HG03095 (cell line): Measurements from ENCODE around the gene B4GALNT4.
"Not testable (repeated sequence)": the region's sequence is repeated elsewhere in the genome, so short reads cannot be mapped to it uniquely, and the experiment has no call there.

Experiments used
- ATAC-seq: cut with Tn5 transposase; IDR thresholded peaks from one replicate; pipeline ENCODE4 v1.9.1; 2021; ENCODE audit warnings: moderate library complexity; ENCODE audit not compliant: unreplicated experiment

B4GALNT4 gene

DNA sequence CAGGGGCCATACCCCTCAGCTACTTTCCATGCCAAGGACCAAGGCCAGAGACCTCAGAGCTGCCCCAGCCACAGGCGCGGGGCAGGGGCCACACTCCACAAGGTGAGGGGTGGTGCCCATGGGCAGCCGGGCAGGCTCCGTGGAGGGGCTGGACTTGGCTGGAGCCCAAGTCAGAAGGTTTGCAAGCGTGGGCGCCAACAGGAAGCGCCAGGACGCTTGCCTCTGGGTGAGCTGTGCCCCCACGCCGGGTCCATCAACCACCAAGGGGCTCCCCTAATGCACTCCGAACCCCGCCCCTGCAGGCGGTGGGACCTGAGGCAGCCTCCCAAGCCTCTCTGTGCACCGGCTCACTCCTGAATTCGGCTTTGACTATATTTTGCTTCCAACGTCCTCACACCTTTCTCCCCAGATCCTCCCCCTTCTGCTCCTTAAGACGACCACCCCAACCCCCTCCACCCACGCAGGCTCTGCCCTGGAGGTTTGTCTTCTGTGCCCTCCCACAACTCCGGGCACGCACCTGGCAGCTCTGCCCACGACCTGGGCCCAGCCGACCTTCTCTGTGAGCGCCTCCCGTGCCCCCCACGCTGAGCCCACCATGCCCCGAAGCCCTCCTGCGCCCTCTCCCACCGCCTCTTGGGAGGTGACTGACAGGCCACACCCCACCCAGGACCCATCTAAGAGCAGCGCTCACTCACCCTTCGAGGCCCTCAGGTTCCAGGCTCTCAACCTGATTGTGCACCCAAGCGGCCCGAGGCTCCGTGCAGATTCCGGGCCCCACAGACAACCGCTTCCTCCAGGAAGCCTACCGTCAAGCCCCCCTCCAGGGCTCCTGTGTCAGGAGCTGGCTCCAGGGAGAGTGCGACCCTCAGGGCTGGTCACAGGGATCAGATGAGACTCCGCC lies 22.1 kb downstream of the B4GALNT4 start:
- no peak for ATAC-seq

DNA sequence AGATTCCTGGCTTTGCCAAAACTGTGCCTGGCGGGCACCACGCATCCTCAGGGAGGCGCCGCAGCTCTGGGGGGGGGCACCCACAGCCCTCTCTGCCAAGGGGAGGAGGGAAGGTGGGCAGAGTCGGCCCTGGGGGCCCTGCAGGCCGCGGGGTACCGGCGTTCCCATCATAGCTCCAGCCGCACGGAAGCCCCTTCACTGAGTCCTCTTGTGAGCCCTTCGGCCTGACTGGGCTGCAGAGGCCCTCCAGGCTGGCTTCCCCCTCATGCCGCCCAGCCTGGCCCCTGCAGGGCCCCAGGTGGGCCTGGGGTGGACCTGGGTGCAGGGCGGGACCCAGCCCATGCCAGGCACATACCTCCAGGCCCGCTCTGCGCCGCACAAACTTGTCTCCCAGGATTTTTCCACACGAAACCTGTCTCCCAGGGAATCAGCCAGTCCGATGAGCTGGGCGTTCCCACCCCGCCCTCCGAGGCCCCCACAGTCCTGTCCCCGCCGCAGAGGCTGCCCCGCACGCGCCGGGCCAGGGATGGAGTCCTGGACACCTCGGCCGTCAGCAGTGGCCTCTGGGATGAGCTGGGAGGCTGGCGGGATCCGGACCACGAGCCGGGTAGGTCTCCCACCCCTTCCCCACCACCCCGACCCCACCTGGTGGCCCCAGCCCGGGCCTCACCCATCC lies 22.9 kb downstream of the B4GALNT4 start:
- no peak for ATAC-seq

DNA sequence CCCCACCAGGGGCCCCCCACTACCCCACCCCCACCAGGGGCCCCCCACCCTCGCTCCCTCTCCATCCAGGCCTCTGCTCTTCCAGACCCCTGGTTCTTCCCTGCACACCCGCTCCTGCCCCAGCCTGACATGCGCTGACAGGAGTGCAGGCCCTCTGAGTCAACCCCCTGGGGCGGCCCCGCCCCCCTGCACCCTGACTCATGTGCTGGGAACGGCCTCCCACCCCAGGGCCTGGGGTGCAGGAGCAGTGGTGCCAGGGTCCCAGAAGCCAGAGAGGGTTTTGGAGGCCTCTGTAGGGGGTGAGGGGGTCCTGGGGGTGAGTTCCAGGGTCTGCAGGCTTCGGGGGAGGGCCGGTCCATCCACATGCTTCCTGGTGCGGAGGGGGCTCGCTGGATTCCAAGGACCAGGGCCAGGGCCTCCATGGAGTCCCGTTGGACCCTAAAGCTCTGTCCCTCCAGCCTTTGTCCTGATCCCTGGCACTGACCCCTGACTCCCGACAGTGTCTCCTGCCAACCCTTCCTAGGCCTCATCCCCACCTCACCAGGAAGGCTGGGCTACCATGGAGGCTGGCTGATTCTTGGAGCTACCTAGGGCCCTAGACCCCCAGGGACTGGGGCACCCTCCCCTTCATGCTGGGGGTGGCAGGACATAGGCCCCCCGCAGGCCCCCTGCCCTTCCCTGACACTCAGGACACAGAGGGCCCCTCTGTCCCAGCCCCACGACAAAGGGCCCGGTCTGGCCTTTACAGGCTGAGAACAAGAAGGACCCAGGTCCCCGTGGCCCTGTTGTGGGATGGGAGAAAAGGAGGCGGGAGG lies 24.1 kb downstream of the B4GALNT4 start:
- ATAC-seq, result no peak

DNA sequence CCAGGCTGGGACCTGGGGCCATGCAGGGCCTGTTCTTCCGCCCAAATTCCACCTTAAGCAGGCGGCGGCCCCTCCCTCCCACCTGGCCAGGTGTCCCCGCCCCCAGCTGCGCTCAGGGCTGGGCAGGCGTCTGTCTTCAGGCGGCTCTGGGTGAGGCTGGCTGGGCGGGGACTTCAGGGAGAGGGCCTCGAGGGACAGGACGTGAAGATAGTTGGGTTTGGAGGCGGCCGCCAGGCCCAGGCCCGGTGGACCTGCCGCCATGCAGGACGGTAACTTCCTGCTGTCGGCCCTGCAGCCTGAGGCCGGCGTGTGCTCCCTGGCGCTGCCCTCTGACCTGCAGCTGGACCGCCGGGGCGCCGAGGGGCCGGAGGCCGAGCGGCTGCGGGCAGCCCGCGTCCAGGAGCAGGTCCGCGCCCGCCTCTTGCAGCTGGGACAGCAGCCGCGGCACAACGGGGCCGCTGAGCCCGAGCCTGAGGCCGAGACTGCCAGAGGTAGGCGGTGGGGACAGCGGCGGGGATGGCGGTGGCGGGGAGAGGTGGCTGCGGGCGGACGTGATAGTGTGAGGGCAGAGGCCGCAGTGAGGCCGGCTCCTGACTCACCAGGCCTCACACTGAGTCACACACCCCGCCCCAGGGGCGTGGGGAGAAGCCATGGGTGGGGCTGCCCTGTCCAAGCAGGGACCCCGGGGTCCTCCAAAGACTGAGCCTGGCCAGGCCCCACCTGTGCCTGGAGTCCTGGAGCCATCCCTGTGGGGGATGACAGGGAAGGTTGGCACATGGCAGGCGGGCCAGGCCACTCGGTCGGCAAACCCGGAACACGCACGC lies 24.9 kb downstream of the B4GALNT4 start, which contains the start of gene PKP3:
Gene PKP3, plus strand, starts transcription at position 176 of the 824 bp plus-strand sequence. Its CDS starts 84 bp downstream, at position 260.
- ATAC-seq, result no peak

DNA sequence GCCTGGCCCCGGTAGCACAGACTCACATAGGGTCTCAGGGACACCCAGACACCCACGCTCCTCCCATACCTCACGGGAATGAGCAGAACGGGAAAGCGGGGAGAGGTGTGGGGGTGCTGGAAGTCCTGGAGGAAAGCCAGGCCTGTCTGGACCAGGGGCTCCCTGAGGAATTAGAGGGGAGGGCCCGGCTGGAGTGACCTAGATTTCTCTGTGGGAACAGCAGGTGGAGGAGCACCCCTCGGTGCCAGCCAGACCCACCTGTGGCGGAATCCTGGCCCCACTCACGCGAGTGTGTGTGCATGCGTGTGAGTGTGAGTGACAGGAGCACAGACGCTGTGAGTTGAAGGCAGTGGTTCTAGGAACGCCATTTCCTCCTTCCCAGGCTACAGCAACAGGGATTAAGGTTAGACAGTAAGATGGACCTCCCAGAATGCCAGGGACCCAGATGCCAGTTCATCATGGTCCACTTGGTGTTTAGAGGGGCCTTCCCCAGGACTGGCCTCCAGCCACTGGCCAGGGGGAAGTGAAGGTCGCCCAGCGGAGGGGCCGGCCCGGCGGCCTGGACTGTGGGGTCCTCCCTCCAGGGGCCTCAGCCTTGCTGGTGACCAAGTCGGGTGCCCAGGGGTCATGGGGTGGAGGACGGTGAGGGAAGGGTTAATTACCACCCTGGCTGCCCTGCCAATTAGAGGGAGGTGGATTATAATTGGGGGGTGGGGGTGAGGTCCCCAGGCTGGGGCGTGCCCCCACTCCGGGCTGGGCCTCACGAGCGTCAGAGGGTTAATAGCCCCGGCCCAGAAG lies 25.8 kb downstream of the B4GALNT4 start:
- no peak for ATAC-seq

DNA sequence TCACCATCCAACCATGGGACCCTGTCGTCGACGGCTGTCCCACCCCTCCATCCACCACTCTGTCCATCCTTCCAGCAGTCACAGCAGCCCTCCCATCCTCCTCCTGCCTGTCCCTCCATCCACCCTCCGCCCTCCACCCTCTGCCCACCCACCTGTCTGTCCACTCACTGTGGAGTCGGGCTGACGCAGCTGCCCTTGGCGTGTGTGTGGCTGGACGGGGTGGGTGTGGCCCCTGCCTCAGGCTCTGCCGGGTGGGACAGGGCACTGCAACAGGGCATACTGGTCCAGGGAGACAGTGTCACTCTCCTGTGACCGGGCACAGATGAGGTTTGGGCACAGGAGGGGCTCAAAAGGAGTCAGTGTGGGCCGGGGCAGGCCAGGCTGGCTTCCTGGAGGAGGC lies 26.6 kb downstream of the B4GALNT4 start:
- no peak for ATAC-seq

DNA sequence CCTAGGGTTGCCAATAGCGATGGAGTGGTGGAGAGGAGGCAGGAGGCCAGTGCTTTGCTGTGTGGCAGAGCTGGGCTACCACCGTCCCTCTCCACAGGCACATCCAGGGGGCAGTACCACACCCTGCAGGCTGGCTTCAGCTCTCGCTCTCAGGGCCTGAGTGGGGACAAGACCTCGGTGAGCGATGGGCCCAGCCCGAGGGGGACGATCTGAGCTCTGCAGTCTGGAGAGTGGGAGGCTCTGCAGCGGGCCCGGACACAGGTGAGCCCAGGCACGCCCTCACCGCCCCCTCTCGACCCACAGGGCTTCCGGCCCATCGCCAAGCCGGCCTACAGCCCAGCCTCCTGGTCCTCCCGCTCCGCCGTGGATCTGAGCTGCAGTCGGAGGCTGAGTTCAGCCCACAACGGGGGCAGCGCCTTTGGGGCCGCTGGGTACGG lies 27.2 kb downstream of the B4GALNT4 start:
- peak; percentile 12 for ATAC-seq

DNA sequence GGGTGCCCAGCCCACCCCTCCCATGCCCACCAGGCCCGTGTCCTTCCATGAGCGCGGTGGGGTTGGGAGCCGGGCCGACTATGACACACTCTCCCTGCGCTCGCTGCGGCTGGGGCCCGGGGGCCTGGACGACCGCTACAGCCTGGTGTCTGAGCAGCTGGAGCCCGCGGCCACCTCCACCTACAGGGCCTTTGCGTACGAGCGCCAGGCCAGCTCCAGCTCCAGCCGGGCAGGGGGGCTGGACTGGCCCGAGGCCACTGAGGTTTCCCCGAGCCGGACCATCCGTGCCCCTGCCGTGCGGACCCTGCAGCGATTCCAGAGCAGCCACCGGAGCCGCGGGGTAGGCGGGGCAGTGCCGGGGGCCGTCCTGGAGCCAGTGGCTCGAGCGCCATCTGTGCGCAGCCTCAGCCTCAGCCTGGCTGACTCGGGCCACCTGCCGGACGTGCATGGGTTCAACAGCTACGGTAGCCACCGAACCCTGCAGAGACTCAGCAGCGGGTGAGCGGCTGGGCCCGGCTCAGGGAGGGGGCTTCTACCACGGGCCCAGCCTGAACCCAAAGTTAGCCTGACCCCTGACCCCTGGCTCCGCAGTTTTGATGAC lies 27.7 kb downstream of the B4GALNT4 start:
- peak; percentile 84 for ATAC-seq

DNA sequence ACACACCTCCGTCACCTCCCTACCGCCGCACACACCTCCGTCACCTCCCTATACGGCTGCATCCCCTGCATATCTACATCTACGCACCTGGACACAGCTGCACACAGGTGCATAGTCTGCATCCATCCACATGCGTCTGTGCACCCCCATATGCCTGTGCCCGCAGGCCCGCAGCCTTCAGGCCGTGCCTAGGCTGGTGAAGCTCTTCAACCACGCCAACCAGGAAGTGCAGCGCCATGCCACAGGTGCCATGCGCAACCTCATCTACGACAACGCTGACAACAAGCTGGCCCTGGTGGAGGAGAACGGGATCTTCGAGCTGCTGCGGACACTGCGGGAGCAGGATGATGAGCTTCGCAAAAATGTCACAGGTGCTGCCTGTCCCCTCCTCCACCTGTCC lies 29.5 kb downstream of the B4GALNT4 start:
- no peak for ATAC-seq

DNA sequence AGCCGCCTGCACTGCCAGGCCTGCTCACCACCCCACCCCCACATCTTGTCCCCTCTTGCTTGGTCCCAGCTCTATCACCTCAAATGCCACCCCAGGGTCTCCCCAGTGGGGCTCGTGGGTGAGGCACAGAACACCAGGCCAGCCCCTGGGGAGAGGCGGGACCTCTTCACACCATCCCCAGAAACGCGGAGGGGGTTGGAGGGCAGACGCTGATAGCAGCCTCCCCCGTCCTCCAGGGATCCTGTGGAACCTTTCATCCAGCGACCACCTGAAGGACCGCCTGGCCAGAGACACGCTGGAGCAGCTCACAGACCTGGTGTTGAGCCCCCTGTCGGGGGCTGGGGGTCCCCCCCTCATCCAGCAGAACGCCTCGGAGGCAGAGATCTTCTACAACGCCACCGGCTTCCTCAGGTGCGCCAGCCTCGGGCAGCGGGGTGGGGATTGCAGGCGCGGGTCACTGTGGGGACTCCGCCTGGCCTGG lies 30.5 kb downstream of the B4GALNT4 start:
- no peak for ATAC-seq

DNA sequence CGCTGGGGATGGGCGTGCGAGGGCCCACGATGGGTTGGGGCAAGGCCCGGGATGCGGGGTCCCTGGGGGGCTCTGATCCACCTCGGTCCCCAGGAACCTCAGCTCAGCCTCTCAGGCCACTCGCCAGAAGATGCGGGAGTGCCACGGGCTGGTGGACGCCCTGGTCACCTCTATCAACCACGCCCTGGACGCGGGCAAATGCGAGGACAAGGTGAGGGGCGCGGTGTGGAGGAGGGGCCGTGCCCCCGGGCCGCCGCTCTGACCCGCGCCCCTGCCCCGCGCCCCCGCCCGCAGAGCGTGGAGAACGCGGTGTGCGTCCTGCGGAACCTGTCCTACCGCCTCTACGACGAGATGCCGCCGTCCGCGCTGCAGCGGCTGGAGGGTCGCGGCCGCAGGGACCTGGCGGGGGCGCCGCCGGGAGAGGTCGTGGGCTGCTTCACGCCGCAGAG lies 31.0 kb downstream of the B4GALNT4 start:
- ATAC-seq, result no peak

DNA sequence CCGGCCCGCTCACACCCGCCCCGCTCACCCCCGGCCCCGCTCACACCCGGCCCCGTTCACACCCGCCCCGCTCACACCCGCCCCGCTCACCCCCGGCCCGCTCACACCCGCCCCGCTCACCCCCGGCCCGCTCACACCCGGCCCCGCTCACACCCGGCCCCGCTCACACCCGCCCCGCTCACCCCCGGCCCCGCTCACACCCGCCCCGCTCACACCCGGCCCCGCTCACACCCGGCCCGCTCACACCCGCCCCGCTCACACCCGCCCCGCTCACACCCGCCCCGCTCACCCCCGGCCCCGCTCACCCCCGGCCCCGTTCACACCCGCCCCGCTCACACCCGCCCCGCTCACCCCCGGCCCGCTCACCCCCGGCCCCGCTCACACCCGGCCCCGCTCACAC lies 31.9 kb downstream of the B4GALNT4 start:
- ATAC-seq, result not testable (repeated sequence)

DNA sequence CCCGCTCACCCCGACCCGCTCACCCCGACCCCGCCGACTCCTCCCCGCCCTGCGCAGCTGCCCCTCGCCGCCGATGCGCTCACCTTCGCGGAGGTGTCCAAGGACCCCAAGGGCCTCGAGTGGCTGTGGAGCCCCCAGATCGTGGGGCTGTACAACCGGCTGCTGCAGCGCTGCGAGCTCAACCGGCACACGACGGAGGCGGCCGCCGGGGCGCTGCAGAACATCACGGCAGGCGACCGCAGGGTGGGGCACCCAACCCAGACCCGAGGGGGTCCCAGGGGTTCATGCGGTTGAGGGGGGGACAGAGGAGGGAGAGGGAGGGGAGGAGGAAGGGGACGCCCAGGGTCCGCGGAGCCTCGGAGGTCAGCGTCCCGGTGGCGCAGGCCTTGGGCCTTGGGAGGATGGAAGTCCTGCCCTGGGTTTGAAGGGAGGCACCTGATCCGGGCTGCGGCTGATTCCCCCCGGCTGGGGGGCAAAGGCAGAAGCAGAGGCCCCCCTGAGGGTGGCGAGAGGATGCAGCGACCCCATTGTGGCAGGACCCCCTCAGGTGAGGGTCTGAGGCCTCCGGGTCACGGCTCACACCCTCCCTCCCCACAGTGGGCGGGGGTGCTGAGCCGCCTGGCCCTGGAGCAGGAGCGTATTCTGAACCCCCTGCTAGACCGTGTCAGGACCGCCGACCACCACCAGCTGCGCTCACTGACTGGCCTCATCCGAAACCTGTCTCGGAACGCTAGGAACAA lies 33.9 kb downstream of the B4GALNT4 start:
- ATAC-seq, result no peak

DNA sequence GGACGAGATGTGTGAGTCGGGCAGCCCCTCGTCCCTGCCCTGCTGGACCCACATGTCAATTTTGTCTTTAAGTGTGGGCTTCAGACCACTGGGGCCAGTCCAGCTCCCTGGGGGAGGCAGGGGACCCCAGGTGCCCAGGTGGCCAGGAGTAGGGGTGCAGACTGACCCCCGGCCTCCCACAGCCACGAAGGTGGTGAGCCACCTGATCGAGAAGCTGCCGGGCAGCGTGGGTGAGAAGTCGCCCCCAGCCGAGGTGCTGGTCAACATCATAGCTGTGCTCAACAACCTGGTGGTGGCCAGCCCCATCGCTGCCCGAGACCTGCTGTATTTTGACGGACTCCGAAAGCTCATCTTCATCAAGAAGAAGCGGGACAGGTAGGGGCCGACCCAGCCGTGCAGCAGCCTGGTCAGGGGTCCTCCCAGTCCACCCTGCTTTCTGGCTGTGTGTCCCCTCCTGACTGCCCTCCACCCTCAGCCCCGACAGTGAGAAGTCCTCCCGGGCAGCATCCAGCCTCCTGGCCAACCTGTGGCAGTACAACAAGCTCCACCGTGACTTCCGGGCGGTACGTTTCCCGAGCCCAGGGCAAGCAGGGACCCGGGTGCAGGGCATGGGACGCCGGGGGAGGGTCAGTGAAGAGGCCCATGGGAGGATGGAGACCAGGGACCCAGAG lies 34.6 kb downstream of the B4GALNT4 start:
- no peak for ATAC-seq

DNA sequence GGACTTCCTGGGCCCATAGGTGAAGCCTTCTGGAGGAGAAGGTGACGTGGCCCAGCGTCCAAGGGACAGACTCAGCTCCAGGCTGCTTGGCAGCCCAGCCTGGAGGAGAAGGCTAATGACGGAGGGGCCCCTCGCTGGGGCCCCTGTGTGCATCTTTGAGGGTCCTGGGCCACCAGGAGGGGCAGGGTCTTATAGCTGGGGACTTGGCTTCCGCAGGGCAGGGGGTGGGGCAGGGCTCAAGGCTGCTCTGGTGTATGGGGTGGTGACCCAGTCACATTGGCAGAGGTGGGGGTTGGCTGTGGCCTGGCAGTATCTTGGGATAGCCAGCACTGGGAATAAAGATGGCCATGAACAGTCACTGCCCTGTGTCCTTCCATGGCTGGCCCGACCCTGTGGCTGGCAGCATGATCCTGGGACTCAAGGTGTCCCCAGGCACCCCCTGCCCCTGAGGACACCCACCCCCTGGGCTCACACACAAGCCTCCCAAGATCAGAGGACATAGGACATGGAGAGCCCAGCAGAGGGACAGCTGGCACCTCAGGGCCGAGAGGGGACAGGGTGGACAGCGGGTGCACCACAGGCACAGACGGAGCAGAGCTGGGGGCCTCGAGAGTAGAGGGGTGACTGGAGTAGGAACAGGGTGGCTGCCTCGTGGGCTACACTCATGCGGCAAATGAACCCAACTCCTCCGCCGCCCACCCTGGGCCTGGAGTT lies 35.4 kb downstream of the B4GALNT4 start:
- no peak for ATAC-seq

DNA sequence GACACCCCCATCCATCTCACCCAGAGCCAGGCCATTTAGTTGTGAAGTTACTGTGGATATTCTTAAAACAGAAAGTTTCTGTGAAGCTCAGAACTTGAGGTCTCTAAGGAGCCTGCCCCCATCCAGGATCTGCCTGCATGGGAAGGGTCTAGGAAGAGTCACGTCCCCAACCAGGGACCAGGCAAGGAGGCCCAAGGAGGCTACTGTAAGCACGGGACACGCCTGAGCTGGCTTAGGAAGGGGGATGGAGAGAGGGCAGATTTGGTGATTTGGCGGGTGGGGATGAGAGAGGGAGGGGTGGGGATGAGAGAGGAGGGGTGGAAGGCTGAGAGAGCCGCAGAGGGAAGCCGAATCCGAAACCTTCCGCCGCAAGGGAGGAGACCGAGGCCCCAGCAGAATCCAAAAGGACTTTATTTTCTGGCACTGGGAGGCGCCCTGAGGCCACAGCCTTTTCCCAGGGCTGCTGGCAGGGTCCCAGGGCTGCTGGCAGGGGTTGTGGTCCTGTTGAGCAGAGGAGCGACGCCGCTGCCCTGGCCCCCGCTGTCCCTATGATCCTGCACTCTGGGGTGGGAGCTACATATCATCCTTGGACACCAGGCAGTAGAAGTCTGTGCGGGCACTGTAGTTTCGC lies 36.1 kb downstream of the B4GALNT4 start:
- ATAC-seq, result no peak
